SK-N-SH treated with all-trans-retinoic acid at 6 μM for 48 hours (cell line): Measurements from ENCODE around the gene PTPRN2.

Source experiments
- ATAC-seq: fragments of 200-7000 bp; cut with Tn5 transposase; 3 replicates; pipeline ENCODE4 v1.9.1; 2020; ENCODE audit warnings: mild to moderate bottlenecking, moderate library complexity
- ARNTL ChIP-seq: fragments of 450-650 bp; formaldehyde crosslinking; IDR thresholded peaks from 2 replicates; pipeline ENCODE4 v1.5.0; 2020; ENCODE audit warnings: low read depth, mild to moderate bottlenecking, moderate library complexity, borderline replicate concordance
- BACH2 ChIP-seq: fragments of 250-450 bp; sonication (Bioruptor Pico); IDR thresholded peaks from 2 replicates; pipeline ENCODE4 v1.9.0; 2021; ENCODE audit warnings: mild to moderate bottlenecking, borderline replicate concordance
- CREB5 ChIP-seq: fragments of 250-450 bp; sonication (Bioruptor Pico); IDR thresholded peaks from 2 replicates; pipeline ENCODE4 v1.5.1; 2020; ENCODE audit warnings: low read depth, mild to moderate bottlenecking, moderate library complexity
- CSDC2 ChIP-seq: fragments of 250-450 bp; sonication (Bioruptor Pico); IDR thresholded peaks from 2 replicates; pipeline ENCODE4 v1.5.0; 2020; ENCODE audit warnings: mild to moderate bottlenecking, moderate library complexity
- CSRNP3 ChIP-seq: fragments of 250-450 bp; sonication (Bioruptor Pico); IDR thresholded peaks from 2 replicates; pipeline ENCODE4 v1.5.1; 2021; ENCODE audit warnings: mild to moderate bottlenecking, moderate library complexity
- ESRRG ChIP-seq: fragments of 250-450 bp; sonication (Bioruptor Pico); IDR thresholded peaks from 2 replicates; pipeline ENCODE4 v1.6.1; 2021; ENCODE audit warnings: mild to moderate bottlenecking
- GLIS3 ChIP-seq: fragments of 250-450 bp; sonication (Bioruptor Pico); IDR thresholded peaks from 2 replicates; pipeline ENCODE4 v1.5.0; 2020; ENCODE audit warnings: mild to moderate bottlenecking, moderate library complexity
- ISL1 ChIP-seq: fragments of 250-450 bp; sonication (Bioruptor Pico); IDR thresholded peaks from 2 replicates; pipeline ENCODE4 v2.1.2; 2022; ENCODE audit warnings: mild to moderate bottlenecking, moderate library complexity
- OSR1 ChIP-seq: fragments of 250-450 bp; sonication (Bioruptor Pico); IDR thresholded peaks from 2 replicates; pipeline ENCODE4 v1.8.0; 2022; ENCODE audit warnings: moderate library complexity, mild to moderate bottlenecking, inconsistent platforms
- PATZ1 ChIP-seq: fragments of 250-450 bp; sonication (Bioruptor Pico); IDR thresholded peaks from 2 replicates; pipeline ENCODE4 v1.8.0; 2020; ENCODE audit warnings: mild to moderate bottlenecking, moderate library complexity, borderline replicate concordance
- POU6F1 ChIP-seq: fragments of 250-450 bp; sonication (Bioruptor Pico); IDR thresholded peaks from 2 replicates; pipeline ENCODE4 v1.8.0; 2021; ENCODE audit warnings: low read depth, mild to moderate bottlenecking, moderate library complexity, borderline replicate concordance
- PPARA ChIP-seq: fragments of 250-450 bp; sonication (Bioruptor Pico); IDR thresholded peaks from 2 replicates; pipeline ENCODE4 v1.5.0; 2020; ENCODE audit warnings: mild to moderate bottlenecking, borderline replicate concordance
- RARB ChIP-seq: fragments of 250-450 bp; sonication (Bioruptor Pico); IDR thresholded peaks from 2 replicates; pipeline ENCODE4 v1.8.0; 2021; ENCODE audit warnings: mild to moderate bottlenecking, moderate library complexity
- SNAI2 ChIP-seq: fragments of 250-450 bp; sonication (Bioruptor Pico); IDR thresholded peaks from 2 replicates; pipeline ENCODE4 v1.5.0; 2020; ENCODE audit warnings: mild to moderate bottlenecking, moderate library complexity
- TCF4 ChIP-seq: fragments of 250-450 bp; sonication (Bioruptor Pico); IDR thresholded peaks from 2 replicates; pipeline ENCODE4 v1.8.0; 2021; ENCODE audit warnings: mild to moderate bottlenecking, moderate library complexity, borderline replicate concordance
- TOX ChIP-seq: fragments of 250-450 bp; sonication (Bioruptor Pico); IDR thresholded peaks from 2 replicates; pipeline ENCODE4 v1.8.0; 2021; ENCODE audit warnings: mild to moderate bottlenecking, moderate library complexity, borderline replicate concordance
- TSHZ2 ChIP-seq: fragments of 250-450 bp; sonication (Bioruptor Pico); IDR thresholded peaks from 2 replicates; pipeline ENCODE4 v1.5.0; 2020; ENCODE audit warnings: mild to moderate bottlenecking, moderate library complexity
- ZC3H10 ChIP-seq: fragments of 250-450 bp; sonication (Bioruptor Pico); IDR thresholded peaks from 2 replicates; pipeline ENCODE4 v1.5.1; 2021; ENCODE audit warnings: mild to moderate bottlenecking, moderate library complexity
- ZFP3 ChIP-seq: fragments of 250-450 bp; sonication (Bioruptor Pico); IDR thresholded peaks from 2 replicates; pipeline ENCODE4 v1.5.0; 2020; ENCODE audit warnings: mild to moderate bottlenecking, moderate library complexity
- ZFP30 ChIP-seq: fragments of 450-650 bp; formaldehyde crosslinking; IDR thresholded peaks from 2 replicates; pipeline ENCODE4 v1.5.0; 2022; ENCODE audit warnings: mild to moderate bottlenecking, moderate library complexity
- ZNF565 ChIP-seq: fragments of 450-650 bp; formaldehyde crosslinking; conservative IDR thresholded peaks from 2 replicates; pipeline ENCODE4 v1.5.0; 2020; ENCODE audit warnings: low read depth, mild to moderate bottlenecking, moderate library complexity
- ZNF70 ChIP-seq: fragments of 450-650 bp; formaldehyde crosslinking; IDR thresholded peaks from 2 replicates; pipeline ENCODE4 v1.5.0; 2020; ENCODE audit warnings: mild to moderate bottlenecking, moderate library complexity
- ZNF8 ChIP-seq: fragments of 450-650 bp; formaldehyde crosslinking; IDR thresholded peaks from 2 replicates; pipeline ENCODE4 v1.5.0; 2020; ENCODE audit warnings: mild to moderate bottlenecking, moderate library complexity

Gene PTPRN2

GRCh38 chr7:158043551-158044481 lies 543.8 kb downstream of the PTPRN2 start:
- TF ChIP-seq POU6F1 (CRISPR knock-in tag) = no peak
- TF ChIP-seq CREB5 (CRISPR knock-in tag) = no peak
- TF ChIP-seq ARNTL (CRISPR knock-in tag) = no peak
- TF ChIP-seq BACH2 = no peak
- no peak for TF ChIP-seq ZFP30
- no peak for TF ChIP-seq RARB (CRISPR knock-in tag)
- no peak for TF ChIP-seq ZFP3 (CRISPR knock-in tag)
- no peak for TF ChIP-seq GLIS3 (CRISPR knock-in tag)
- no peak for TF ChIP-seq ZNF70 (CRISPR knock-in tag)
- TF ChIP-seq PPARA (CRISPR knock-in tag) = no peak
- no peak for TF ChIP-seq ZNF8
- TF ChIP-seq TCF4 (CRISPR knock-in tag) = no peak
- no peak for TF ChIP-seq ZC3H10 (CRISPR knock-in tag)
- ATAC-seq = no peak

- TF ChIP-seq OSR1 (CRISPR knock-in tag) (no peak), BACH2 (no peak), ZNF565 (no peak), ZNF70 (CRISPR knock-in tag) (no peak), ZC3H10 (CRISPR knock-in tag) (no peak), PATZ1 (no peak), TOX (no peak), POU6F1 (CRISPR knock-in tag) (no peak), SNAI2 (no peak), ZFP3 (CRISPR knock-in tag) (no peak), ZFP30 (no peak), ISL1 (CRISPR knock-in tag) (no peak), ESRRG (no peak), PPARA (CRISPR knock-in tag) (no peak), CSRNP3 (no peak), CSDC2 (CRISPR knock-in tag) (no peak), TSHZ2 (CRISPR knock-in tag) (no peak)
- no peak for ATAC-seq
These were observed 545.3 kb downstream of the PTPRN2 start for GRCh38 chr7:158042156-158042880.
